NCI-H2029 treated with DMSO at 0.1 percent for 48 hours (cell line): ENCODE results near the gene PGLYRP2.
A peak's percentile ranks its signal among the peaks of the same experiment; 100 is the strongest.

Experiments
- DNase-seq: peaks from one replicate; lab custom pipeline; 2025; lab: John Stamatoyannopoulos, UW

PGLYRP2 gene

GRCh38 chr19:15425321-15425950, 53.9 kb downstream of the PGLYRP2 start:
- no peak for DNase-seq

- no peak for DNase-seq
Measured at GRCh38 chr19:15424692-15425272, 54.5 kb downstream of the PGLYRP2 start.

- no peak for DNase-seq
Measured at GRCh38 chr19:15424121-15424520, 55.2 kb downstream of the PGLYRP2 start.

GRCh38 chr19:15423130-15423529, 56.2 kb downstream of the PGLYRP2 start:
- DNase-seq: no peak

- no peak for DNase-seq
Measured at GRCh38 chr19:15422296-15423075, 56.8 kb downstream of the PGLYRP2 start.

GRCh38 chr19:15421721-15422260, 57.5 kb downstream of the PGLYRP2 start:
- DNase-seq: peak; percentile 72

GRCh38 chr19:15421136-15421695, 58.1 kb downstream of the PGLYRP2 start:
- DNase-seq: no peak

- no peak for DNase-seq
Measured at GRCh38 chr19:15419413-15420025, 59.8 kb downstream of the PGLYRP2 start.
